Endothelial cell of hepatic sinusoid (primary cell): Measurements from ENCODE around the gene AGAP2.

Experiments used
- in situ Hi-C: cut with HindIII; loops from 2 replicates; pipeline ENCODE4 v1.10.0; 2017; ENCODE audit warnings: low sequenced_read_pairs

AGAP2 gene

GRCh38 chr12:57767876-57768275, 29.3 kb upstream of the AGAP2 start:
- in situ Hi-C loops: no loop called here

GRCh38 chr12:57767305-57767698, 28.8 kb upstream of the AGAP2 start:
- in situ Hi-C loops: no loop called here

- in situ Hi-C loops: no loop called here
Measured at GRCh38 chr12:57766464-57767304, 28.1 kb upstream of the AGAP2 start, which contains the start of gene CYP27B1. TSS of gene CYP27B1 (minus strand) at chr12:57767078. CDS start at chr12:57767041, 37 bp downstream.

GRCh38 chr12:57765698-57766463, 27.3 kb upstream of the AGAP2 start:
- in situ Hi-C loops: no loop called here

- in situ Hi-C loops: no loop called here
Measured at GRCh38 chr12:57765003-57765697, 26.6 kb upstream of the AGAP2 start.

- in situ Hi-C loops: no loop called here
Measured at GRCh38 chr12:57764662-57765002, 26.1 kb upstream of the AGAP2 start.

- in situ Hi-C loops: no loop called here
Measured at GRCh38 chr12:57763881-57764661, 25.5 kb upstream of the AGAP2 start.

- in situ Hi-C loops: no loop called here
Measured at GRCh38 chr12:57762463-57762862, 23.9 kb upstream of the AGAP2 start.

- in situ Hi-C loops: no loop called here
Measured at GRCh38 chr12:57761391-57761998, 23.0 kb upstream of the AGAP2 start.

GRCh38 chr12:57760347-57760982, 21.9 kb upstream of the AGAP2 start:
- in situ Hi-C loops: no loop called here

- in situ Hi-C loops: no loop called here
Measured at GRCh38 chr12:57759360-57759980, 20.9 kb upstream of the AGAP2 start.

- in situ Hi-C loops: no loop called here
Measured at GRCh38 chr12:57758552-57759359, 20.2 kb upstream of the AGAP2 start.

- in situ Hi-C loops: no loop called here
Measured at GRCh38 chr12:57757771-57758170, 19.2 kb upstream of the AGAP2 start.

- in situ Hi-C loops: no loop called here
Measured at GRCh38 chr12:57756406-57757341, 18.1 kb upstream of the AGAP2 start.

- in situ Hi-C loops: no loop called here
Measured at GRCh38 chr12:57755454-57756372, 17.2 kb upstream of the AGAP2 start.

GRCh38 chr12:57755194-57755453, 16.6 kb upstream of the AGAP2 start:
- in situ Hi-C loops: no loop called here
